Mucosa of gallbladder (tissue), 1 donor: ENCODE results near the gene GALNT14. TPM values are rescaled to one million over a fixed set of nuclear protein-coding genes. Genes with fewer than 3 reads are reported as not detected.

Source experiments
- DNase-seq: peaks from one replicate; pipeline ENCODE4 v3.0.0-alpha.2; 2020; ENCODE audit warnings: low spot score
- total RNA-seq: library from RNA; stranded (reverse); gene quantifications from one replicate; pipeline ENCODE4 v1.2.1, GENCODE V29; 2021
- donor health status: DM: no; HTN: no; CAD: no.

Gene GALNT14
- total RNA-seq, 1 donor from 2014 or later: 7.6 TPM

DNA sequence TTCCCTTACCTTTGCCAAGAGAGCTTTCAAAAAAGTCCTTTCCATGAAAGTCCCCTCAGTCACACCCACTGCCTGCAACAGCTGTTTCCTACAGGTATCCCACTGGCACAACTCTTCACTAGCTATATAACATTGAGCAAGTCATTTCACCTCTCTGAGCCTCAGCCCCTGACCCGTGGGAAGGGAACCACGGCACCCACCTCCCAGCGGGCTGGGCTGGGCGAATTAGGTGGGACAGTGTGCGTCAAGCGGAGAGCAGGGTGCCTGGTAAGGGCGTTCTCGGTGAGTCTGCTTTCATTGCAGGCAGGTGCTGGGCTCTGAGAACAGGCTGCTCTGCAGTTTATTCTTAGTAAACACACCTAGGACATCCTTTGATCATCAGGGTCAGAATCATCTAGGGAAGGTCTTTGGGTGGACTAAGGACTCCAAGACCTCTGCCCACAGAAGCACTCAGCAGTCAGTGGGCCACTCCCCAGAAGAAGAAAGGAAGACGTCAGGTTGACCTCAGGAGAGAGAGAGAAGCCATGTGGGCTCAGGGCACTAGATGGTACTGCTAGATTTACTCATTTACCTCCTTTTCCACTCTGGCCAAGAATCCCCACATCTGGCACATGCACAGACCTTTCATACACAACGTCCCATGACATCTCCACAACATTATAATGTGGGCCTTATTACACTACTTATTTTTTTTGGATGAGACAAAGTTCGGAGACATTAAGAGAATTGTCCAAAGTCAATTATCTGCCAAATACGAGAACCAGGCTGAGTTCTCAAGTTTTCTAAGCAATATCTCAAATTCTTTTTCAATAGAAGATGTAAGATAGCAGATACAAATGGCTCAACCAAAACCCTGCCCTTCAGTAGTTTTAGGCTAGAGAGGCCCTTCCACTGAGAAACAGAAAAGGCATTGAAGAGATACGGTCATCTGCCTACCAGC lies 79.9 kb downstream of the GALNT14 start:
- DNase-seq: no peak

DNA sequence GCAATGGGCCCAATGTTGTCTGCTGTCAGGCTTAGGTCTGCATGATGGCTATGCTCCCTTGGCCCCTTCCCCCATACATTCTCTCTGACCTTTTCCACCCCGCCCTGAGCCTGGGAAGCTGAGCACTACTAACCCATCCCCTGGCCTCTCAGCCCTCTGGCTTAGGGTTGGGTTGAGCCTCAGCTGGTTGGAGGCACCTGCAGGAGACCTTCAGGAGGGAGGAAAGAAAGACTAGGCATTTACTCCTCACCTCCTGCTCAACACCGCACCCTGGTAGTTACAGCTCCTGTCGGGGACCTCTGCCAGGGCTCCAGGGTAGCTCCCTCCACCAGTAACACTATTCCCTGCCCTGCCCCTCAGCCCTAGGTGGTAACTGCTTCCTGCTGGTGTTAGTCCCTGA lies 80.5 kb downstream of the GALNT14 start:
- no peak for DNase-seq

DNA sequence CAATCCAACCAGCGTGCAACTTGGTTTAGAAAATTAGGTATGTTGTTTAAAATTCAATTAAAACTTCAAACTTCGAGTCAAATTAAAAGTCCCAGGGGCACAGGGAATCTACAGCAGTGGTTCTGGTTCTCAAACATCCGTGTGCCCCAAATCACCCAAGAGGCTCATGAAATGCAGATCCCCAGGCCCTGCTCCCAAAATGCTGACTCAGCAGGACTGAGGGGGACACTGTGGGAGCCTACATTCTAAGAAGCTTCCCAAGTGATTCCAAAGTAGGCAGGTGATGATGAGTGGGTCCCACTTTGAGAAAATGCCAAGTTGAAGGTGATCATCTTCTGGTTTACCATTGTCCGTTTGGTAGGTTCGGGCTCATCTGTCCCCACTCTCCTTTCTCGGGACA lies 82.3 kb downstream of the GALNT14 start:
- no peak for DNase-seq

GRCh38 chr2:31054842-31055388 lies 83.3 kb downstream of the GALNT14 start:
- DNase-seq: no peak

DNA sequence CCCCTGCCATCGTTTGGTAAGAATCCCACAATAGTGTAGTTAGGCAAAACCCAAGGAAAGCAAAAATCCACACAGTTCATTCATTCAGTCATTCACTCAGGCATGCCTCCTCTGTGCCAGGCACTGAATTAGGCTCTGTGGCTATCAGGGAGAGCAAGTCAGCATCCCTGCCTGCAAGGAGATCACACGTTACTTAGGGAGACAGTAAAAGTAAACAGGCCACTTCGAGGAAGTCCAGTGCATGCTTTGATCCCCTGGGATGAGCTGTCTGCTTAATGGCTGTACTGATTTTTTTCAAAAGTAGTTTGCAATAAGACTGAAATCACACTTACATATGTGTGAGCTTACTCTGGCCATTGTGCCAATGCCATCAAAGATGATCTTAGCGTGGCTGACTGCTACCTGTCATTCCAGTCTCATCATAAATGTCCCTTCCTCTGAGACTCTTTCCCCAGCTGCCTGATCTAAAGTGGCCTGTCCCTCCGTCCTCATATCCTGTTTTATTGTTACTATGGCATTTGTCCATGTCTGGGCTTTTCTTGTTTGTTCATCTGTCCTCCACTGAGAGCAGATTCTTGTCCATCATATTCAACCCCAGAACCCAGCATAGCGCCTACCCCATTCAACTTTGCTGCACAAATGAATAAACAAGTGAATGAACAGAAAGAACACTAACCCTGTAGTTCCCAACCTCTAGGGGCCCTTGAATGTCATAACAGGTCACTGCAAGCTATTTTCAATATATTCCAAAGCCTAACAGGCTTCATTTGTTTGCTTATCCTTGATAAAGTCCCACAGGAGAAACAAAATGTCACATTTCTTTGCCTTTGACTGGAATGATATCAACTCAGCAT lies 84.1 kb downstream of the GALNT14 start:
- DNase-seq: no peak

DNA sequence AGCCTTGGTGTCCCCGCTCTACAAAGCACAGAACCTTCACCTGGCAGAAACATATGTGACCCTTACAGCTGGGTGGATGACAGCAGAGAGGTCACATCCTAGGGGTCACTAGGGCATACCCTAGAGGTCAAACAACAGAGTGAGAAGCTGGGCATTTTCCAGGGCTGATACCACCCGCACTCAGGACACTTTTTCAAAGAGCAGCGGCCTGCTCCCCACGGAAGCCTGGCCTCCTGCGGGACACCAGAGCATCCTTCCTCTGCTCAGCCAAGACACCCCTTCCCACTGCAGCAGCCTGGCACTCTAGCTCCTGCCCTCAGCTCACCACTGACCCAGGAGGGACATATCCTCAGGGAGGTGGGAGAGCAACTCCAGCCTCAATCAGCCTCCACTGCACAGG lies 86.0 kb downstream of the GALNT14 start:
- no peak for DNase-seq

DNA sequence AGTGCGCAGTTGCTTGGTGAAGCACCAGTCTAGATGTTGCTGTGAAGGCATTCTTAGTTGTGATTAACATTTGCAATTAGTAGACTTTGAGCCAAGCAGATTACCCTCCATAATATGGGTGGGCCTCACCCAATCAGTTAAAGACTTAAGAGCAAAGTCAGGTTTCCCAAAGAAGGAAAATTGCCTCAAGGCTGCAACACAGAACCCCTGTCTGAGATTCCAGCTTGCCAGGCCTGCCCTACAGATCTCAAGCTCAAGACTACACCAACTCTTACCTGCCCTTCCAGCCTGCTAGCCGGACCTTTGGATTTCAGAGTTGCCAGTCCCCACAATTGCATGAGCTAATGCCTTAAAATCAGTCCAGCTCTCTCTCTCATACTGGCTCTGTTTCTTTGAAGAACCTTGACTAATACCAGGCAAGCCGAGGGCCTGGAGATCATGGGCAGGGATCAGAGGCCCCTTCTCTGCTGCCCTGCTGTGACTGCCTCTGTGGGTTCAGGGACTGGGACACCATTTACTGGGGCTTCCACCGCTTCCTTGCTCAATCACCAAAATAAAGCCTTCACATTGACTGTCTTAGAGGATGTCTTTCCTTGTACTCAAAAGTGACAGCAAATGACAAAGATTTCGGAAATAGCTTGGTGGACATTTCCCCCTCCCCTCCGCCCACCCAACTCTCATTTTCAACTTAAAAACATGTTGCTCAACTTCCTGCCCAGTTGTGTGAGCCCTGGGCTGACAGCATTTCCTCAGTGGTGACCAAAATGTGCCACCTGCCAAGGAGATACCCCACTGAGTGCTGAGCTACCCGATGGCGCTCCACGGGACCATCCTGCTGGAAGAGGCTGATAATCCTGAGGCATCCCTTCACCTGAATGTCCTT lies 86.7 kb downstream of the GALNT14 start:
- DNase-seq: no peak

DNA sequence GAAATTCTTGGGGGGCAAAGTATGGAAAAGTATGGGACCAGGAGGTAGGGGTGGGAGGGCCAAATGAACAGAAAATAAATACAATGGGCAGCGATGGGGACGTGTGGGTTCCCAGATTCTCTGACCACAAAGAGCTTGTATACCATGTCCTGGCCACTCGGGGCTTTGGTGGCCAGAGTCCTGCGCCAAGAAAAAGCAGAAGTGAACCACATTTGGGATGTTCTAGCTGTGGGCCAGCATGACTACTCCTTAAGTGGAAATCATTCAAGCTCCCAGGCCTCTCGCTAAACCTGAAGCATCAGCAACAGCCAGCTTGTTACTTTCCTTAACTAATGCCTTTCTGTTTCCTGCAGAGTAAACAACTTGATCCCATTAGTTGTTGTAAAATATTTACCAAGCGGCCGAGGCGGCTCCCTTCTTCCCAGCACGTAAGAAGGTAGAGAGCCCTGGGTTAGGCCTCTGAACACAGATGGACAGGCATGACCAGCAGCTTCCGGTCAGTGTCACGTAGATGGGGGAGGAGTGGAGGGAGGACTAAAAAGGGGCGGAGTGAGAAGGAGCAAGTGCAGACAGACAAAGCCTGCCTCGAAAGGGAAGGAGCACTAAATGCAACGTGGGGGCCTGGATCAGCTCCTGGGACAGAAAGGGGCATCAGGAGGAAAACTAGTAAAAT lies 88.2 kb downstream of the GALNT14 start:
- DNase-seq: peak; percentile 18

DNA sequence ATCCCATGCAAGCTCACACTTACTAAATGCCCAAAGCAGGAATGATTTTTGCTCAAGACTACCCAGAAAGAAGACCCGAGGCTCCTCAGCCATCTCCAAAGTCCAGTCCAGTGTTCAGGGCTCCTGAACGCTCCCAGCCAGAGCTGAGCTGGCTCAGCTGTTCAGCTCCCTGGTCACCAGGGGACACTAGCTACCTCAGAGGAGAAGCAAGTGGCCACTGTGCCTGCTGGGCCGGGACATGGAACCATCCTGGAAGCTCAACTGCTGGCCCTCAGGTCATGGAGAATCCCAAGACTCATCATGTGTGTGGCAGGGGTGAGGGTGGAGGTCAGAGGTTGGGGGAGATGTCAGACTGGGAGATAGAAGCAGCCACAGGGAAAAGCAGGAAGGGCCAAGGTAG lies 89.0 kb downstream of the GALNT14 start:
- no peak for DNase-seq

GRCh38 chr2:31047599-31047998 lies 90.6 kb downstream of the GALNT14 start:
- no peak for DNase-seq

GRCh38 chr2:31038385-31038784 lies 99.9 kb downstream of the GALNT14 start:
- no peak for DNase-seq

GRCh38 chr2:31037058-31037457 lies 101.2 kb downstream of the GALNT14 start:
- no peak for DNase-seq

DNA sequence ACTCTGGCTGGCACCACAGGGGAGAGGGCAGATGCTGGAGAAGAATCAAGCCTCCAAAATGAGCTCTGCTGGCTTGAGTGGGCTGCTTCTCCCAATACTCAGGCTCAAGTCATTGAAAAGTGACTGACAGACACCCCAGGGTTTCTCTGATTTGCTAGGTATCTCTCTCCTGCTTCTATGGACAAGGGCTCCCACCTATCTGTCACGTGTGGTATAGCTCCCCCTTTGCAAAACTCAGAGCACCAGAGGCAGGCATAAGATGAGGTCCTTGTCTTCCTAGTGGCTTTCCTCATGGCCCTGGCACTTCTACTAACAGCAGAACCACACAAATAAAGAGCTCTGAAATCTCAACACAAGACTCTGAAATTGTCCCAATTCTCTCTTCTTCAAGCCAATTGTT lies 105.2 kb downstream of the GALNT14 start:
- no peak for DNase-seq

- DNase-seq: no peak
These were observed 105.8 kb downstream of the GALNT14 start for GRCh38 chr2:31032475-31032874.

- DNase-seq: no peak
These were observed 107.0 kb downstream of the GALNT14 start for GRCh38 chr2:31031132-31031706.

GRCh38 chr2:31028417-31028816 lies 109.8 kb downstream of the GALNT14 start:
- DNase-seq: no peak

DNA sequence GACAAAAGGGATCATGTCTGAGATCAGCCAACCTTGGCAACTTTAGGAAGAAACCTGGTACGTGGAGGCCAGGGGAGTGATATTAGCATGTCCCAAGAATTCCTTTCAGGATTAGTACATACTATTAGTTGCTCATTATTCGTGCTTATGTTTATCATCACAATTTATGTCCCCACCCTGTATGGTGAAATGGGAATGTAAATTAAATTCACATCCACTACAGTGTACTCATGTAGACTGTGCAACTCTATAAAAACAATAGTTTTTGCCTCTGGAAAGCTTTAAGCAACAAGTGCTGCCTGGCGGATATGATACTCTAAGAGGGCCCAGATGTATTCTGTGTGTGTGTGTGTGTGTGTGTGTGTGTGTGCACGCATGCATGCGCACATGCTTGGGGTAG lies 110.7 kb downstream of the GALNT14 start:
- DNase-seq: no peak

GRCh38 chr2:31023541-31023940 lies 114.7 kb downstream of the GALNT14 start:
- no peak for DNase-seq

- no peak for DNase-seq
These were observed 117.5 kb downstream of the GALNT14 start for GRCh38 chr2:31020713-31021112.

DNA sequence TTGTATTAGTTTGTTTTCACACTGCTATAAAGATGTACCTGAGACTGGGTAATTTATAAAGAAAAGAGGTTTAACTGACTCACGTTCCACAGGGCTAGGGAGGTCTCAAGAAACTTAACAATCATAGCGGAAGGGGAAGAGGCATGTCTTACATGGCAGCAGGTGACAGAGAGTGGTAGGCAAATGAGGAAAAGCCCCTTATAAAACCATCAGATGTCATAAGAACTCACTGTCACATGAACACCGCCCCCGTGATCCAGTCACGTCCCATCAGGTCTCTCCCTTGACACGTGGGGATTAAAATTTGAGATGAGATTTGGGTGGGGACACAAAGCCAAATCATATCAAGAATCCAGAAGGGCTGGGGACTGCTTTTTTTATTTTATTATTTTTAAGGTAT lies 120.0 kb downstream of the GALNT14 start:
- DNase-seq: no peak

- no peak for DNase-seq
These were observed 121.6 kb downstream of the GALNT14 start for GRCh38 chr2:31016648-31017047.
